ENCODE data around the gene FMO2.

The FMO2 gene, protein sequence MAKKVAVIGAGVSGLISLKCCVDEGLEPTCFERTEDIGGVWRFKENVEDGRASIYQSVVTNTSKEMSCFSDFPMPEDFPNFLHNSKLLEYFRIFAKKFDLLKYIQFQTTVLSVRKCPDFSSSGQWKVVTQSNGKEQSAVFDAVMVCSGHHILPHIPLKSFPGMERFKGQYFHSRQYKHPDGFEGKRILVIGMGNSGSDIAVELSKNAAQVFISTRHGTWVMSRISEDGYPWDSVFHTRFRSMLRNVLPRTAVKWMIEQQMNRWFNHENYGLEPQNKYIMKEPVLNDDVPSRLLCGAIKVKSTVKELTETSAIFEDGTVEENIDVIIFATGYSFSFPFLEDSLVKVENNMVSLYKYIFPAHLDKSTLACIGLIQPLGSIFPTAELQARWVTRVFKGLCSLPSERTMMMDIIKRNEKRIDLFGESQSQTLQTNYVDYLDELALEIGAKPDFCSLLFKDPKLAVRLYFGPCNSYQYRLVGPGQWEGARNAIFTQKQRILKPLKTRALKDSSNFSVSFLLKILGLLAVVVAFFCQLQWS

DNA sequence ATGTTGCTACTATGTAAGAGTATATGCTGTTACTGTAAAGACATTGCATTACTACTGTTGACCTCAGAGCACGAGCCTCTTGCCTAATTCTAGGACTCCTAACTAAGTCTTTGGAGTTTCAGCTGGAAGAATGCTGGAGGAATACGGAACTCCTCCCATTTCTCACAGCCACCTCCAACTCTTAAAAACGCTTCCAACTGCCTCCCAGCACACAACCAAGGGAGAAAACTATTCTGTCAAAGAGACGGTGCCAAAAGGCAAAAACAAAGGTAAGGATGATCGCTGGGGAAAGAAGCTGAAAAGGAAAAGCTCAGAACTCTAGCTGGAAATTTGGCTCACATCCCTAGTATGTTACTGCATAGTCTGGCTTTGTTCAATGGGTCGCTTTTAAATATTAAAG lies at the start of gene FMO2:
Gene FMO2, plus strand, starts transcription at position 210 of the 400 bp plus-strand sequence. CDS start 414 bp downstream, outside the sequence.
- TF ChIP-seq TAF1 (IDR thresholded peaks at IDR 0.05; ENCODE audit: low read depth) (no peak), CEBPB (IDR thresholded peaks at IDR 0.05) (no peak), EP300 (IDR thresholded peaks at IDR 0.05; ENCODE audit: borderline replicate concordance) (no peak), ZBTB7A (IDR thresholded peaks at IDR 0.05; ENCODE audit: low read depth) (no peak), YY1 (IDR thresholded peaks at IDR 0.05; ENCODE audit: low read depth) (no peak), RAD21 (IDR thresholded peaks at IDR 0.05; ENCODE audit: low read depth) (no peak)
- TF ChIP-seq, protein P1, sequence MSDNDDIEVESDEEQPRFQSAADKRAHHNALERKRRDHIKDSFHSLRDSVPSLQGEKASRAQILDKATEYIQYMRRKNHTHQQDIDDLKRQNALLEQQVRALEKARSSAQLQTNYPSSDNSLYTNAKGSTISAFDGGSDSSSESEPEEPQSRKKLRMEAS (IDR thresholded peaks at IDR 0.05): no peak

DNA sequence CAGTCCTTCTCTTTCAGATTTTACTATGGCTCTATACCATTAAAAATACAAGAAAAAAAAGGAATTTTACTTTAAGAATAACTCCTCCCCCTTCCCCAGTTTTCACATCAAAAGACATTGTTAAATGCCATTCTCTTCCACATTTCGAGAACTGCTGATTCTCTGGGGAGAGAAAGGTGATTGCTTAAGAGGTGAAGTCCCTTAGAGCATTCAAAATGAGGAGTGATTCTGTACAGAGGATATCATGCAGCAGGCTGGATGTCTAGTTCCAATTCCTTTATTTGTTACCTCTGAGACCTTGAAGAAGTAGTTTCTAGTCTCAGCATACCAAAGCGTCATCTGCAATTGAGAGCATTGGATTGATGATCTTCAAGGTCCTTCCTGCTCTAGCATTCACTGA lies 47.5 kb upstream of the FMO2 start:
- TF ChIP-seq ZBTB7A (IDR thresholded peaks at IDR 0.05; ENCODE audit: low read depth): no peak
- no peak for TF ChIP-seq CREB1 (IDR thresholded peaks at IDR 0.05; ENCODE audit: low read depth)
- no peak for TF ChIP-seq EGR1 (IDR thresholded peaks at IDR 0.05)

DNA sequence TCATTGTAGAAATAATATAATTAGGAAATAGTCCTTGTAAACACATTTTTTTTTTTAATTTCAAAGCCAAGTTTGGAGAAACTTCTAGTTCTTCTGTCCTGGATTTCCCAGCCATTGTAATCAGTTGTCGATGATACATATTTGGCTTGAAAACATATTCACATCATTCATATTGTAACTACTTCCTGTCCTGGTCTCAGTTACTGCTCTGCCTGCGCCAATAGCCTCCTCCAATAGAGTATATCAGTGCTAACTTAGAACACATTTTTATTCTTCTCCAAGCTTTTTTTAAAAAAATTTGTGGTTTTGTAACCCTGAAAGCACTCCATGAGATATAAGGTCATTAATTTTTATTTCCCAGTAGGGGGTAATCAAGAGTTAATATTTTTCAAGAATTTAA lies 46.1 kb upstream of the FMO2 start:
- TF ChIP-seq TEAD4 (IDR thresholded peaks at IDR 0.05) (no peak), ZBTB7A (IDR thresholded peaks at IDR 0.05; ENCODE audit: low read depth) (no peak)
- TF ChIP-seq, protein P1 (IDR thresholded peaks at IDR 0.05): no peak

DNA sequence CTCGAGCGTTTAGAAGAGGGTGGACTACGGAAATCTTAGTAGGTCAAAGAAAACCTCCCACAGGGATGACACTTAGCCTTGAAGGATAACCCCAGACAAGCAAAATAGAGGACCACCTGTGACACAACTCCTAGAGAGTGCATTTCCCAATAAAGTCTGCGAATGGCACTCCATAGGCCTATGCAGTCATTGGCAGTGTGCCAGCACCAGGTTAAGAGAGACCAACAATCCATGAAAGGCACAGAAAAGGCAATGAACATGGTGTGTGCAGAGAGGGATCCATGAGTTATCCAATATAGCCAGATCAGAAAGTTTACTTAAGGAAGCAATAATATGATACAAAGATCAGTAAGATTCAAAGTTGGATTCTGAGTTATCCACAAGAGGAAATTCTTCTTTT lies 45.2 kb upstream of the FMO2 start:
- TF ChIP-seq EGR1 (IDR thresholded peaks at IDR 0.05): no peak
- TF ChIP-seq, protein P1 (IDR thresholded peaks at IDR 0.05): no peak
- no peak for TF ChIP-seq CEBPB (IDR thresholded peaks at IDR 0.05)
- no peak for TF ChIP-seq NFIC (IDR thresholded peaks at IDR 0.05)
- no peak for TF ChIP-seq YY1 (IDR thresholded peaks at IDR 0.05; ENCODE audit: low read depth)

DNA sequence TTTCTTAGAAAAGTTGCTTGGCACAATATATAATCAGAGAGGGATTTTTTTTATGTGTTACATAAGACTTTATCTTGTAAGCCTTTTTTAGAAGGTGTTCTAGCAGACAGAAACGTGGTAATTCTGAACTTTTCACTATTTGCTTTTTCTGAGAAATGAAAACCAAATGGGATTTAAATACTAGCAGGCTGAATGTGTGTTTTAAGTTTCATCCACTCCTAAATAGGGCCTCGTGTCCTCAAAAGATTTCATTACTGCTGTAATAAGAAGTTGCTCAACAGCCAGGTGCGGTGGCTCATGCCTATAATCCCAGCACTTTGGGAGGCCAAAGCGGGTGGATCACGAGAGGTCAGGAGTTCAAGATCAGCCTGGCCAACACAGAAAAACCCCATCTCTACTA lies 44.7 kb upstream of the FMO2 start:
- TF ChIP-seq, protein P2, sequence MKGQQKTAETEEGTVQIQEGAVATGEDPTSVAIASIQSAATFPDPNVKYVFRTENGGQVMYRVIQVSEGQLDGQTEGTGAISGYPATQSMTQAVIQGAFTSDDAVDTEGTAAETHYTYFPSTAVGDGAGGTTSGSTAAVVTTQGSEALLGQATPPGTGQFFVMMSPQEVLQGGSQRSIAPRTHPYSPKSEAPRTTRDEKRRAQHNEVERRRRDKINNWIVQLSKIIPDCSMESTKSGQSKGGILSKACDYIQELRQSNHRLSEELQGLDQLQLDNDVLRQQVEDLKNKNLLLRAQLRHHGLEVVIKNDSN (IDR thresholded peaks at IDR 0.05): no peak
- TF ChIP-seq, protein P3, sequence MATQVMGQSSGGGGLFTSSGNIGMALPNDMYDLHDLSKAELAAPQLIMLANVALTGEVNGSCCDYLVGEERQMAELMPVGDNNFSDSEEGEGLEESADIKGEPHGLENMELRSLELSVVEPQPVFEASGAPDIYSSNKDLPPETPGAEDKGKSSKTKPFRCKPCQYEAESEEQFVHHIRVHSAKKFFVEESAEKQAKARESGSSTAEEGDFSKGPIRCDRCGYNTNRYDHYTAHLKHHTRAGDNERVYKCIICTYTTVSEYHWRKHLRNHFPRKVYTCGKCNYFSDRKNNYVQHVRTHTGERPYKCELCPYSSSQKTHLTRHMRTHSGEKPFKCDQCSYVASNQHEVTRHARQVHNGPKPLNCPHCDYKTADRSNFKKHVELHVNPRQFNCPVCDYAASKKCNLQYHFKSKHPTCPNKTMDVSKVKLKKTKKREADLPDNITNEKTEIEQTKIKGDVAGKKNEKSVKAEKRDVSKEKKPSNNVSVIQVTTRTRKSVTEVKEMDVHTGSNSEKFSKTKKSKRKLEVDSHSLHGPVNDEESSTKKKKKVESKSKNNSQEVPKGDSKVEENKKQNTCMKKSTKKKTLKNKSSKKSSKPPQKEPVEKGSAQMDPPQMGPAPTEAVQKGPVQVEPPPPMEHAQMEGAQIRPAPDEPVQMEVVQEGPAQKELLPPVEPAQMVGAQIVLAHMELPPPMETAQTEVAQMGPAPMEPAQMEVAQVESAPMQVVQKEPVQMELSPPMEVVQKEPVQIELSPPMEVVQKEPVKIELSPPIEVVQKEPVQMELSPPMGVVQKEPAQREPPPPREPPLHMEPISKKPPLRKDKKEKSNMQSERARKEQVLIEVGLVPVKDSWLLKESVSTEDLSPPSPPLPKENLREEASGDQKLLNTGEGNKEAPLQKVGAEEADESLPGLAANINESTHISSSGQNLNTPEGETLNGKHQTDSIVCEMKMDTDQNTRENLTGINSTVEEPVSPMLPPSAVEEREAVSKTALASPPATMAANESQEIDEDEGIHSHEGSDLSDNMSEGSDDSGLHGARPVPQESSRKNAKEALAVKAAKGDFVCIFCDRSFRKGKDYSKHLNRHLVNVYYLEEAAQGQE (IDR thresholded peaks at IDR 0.05; ENCODE audit: low read depth): no peak
- no peak for TF ChIP-seq TCF12 (IDR thresholded peaks at IDR 0.05; ENCODE audit: low read depth)
- no peak for TF ChIP-seq EP300 (IDR thresholded peaks at IDR 0.05; ENCODE audit: borderline replicate concordance)
- no peak for TF ChIP-seq TEAD4 (IDR thresholded peaks at IDR 0.05)
- no peak for TF ChIP-seq CEBPB (IDR thresholded peaks at IDR 0.05)
- TF ChIP-seq CREB1 (IDR thresholded peaks at IDR 0.05; ENCODE audit: low read depth): no peak
- no peak for TF ChIP-seq EGR1 (IDR thresholded peaks at IDR 0.05)
- TF ChIP-seq NFIC (IDR thresholded peaks at IDR 0.05): no peak
- TF ChIP-seq RAD21 (IDR thresholded peaks at IDR 0.05; ENCODE audit: low read depth): no peak
- no peak for TF ChIP-seq ZBTB7A (IDR thresholded peaks at IDR 0.05; ENCODE audit: low read depth)
- no peak for TF ChIP-seq YY1 (IDR thresholded peaks at IDR 0.05; ENCODE audit: low read depth)
- TF ChIP-seq TAF1 (IDR thresholded peaks at IDR 0.05; ENCODE audit: low read depth): no peak
- TF ChIP-seq FOXM1 (IDR thresholded peaks at IDR 0.05; ENCODE audit: borderline replicate concordance, low read depth): no peak
- TF ChIP-seq, protein P1 (IDR thresholded peaks at IDR 0.05): no peak

DNA sequence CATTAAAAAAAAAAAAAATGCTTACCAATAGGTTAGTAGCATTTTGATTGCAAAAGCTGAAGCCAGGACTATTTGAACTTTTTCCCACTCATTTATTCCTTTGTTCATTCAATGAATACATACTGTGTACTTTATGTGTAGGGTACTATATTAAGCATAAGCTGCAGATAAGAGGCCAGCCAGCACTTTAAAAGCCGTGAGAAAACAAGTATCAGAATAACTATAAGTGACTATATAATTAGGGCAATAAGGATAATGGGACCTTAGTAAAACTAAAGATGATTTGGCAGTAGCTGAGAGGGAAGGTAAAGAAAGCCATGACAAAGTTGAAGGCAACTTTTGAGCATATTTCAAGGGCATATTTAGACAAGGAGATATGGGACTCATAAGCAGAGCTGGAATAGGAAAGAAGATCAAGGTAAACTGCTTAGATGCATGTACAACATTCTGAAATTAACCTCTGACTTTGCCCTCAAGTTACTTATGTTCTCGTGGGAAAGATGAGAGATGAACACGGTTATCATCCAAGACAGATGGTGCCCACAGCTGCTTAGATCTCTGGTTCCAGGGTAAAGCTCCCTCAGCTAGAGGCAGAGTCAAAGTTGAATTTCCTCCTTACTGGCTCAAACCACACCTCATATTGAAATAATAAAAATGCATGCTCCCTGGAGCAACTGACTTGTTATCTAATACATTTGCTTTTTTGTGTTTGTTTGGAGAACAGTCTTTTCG lies 44.0 kb upstream of the FMO2 start:
- TF ChIP-seq, protein P1 (IDR thresholded peaks at IDR 0.05): no peak
- TF ChIP-seq, protein P3 (IDR thresholded peaks at IDR 0.05; ENCODE audit: low read depth): no peak
- TF ChIP-seq TEAD4 (IDR thresholded peaks at IDR 0.05): no peak
- TF ChIP-seq TAF1 (IDR thresholded peaks at IDR 0.05; ENCODE audit: low read depth): no peak
- TF ChIP-seq RAD21 (IDR thresholded peaks at IDR 0.05; ENCODE audit: low read depth): no peak
- TF ChIP-seq TCF12 (IDR thresholded peaks at IDR 0.05; ENCODE audit: low read depth): no peak
- no peak for TF ChIP-seq EP300 (IDR thresholded peaks at IDR 0.05; ENCODE audit: borderline replicate concordance)
- TF ChIP-seq, protein P2 (IDR thresholded peaks at IDR 0.05): no peak
- no peak for TF ChIP-seq YY1 (IDR thresholded peaks at IDR 0.05; ENCODE audit: low read depth)
- no peak for TF ChIP-seq EGR1 (IDR thresholded peaks at IDR 0.05)
- TF ChIP-seq CEBPB (IDR thresholded peaks at IDR 0.05): no peak
